GM18502 (cell line): ENCODE measurements around the gene RHBDD3.
"Not testable (repeated sequence)": the region's sequence is repeated elsewhere in the genome, so short reads cannot be mapped to it uniquely, and the experiment has no call there.

Experiments
- ATAC-seq: cut with Tn5 transposase; IDR thresholded peaks from one replicate; pipeline ENCODE4 v1.9.1; 2021; ENCODE audit warnings: mild to moderate bottlenecking; ENCODE audit not compliant: unreplicated experiment, poor library complexity

The RHBDD3 gene

DNA sequence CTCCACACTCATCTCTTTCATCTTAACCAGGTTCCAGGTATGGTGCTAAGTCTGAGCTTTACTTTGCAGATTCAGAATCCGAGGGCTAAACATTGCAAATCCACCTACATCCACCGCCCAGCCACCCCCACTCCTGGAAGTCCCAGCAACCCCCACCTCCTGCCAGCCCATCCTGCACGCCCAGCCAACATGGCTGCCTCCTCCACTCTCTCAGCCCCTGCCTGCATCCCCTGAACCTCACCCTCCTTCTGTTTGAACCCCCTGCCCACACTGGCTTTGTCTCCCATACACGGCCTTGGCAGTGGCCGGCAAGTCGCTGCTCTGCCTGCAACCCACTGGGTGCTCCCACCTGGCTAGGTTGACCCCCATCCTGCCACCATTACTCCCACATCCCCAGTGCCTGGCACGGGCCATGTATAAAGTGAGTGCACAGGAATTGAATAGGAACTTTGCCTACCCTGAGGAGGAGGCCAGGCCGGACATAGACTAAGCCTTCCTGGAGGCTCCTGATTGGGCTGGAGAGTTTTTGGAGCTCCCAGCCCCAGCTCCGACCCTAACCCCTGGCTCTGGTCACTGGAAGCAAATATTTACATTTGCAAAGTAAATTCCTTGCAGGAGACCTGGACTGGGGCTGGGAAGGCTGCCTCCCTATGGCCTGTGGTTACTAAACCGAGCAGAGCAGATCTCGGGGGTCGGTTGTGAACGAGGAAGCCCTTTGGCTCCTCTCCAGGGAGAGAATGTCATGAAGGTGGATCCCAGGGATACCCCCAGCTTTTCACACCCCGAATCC is 47.7 kb downstream of the RHBDD3 start:
- ATAC-seq = no peak

GRCh38 chr22:29219409-29219782 is 48.4 kb downstream of the RHBDD3 start:
- not testable (repeated sequence) for ATAC-seq

- no peak for ATAC-seq
Observed at GRCh38 chr22:29218758-29219408, 48.9 kb downstream of the RHBDD3 start.

- no peak for ATAC-seq
Observed at GRCh38 chr22:29217827-29218757, 49.7 kb downstream of the RHBDD3 start.

- no peak for ATAC-seq
Observed at GRCh38 chr22:29216873-29217666, 50.7 kb downstream of the RHBDD3 start.

- no peak for ATAC-seq
Observed at GRCh38 chr22:29216011-29216872, 51.5 kb downstream of the RHBDD3 start.

- no peak for ATAC-seq
Observed at GRCh38 chr22:29215012-29215860, 52.5 kb downstream of the RHBDD3 start.

- no peak for ATAC-seq
Observed at GRCh38 chr22:29214232-29214631, 53.5 kb downstream of the RHBDD3 start.

DNA sequence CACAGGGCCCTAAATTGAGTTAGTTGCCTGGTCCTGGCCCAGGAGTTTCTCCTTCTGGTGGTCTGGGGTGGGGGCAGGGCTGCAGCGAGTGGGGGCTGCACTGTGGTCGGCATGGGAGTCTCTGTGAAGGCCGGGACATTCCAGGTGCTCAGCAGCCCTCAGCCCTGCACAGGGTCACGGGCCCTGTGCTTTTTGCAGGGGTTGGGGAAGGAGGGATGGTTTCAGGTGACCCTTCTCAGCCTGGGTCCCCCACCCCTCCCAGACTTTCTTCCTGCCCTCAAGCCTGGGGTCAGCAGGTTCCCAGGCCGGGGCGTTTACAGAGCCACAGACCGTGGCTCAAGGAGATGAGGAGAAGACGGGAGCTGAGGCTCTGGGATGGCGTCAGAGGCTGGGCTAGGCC is 54.3 kb downstream of the RHBDD3 start:
- no peak for ATAC-seq

DNA sequence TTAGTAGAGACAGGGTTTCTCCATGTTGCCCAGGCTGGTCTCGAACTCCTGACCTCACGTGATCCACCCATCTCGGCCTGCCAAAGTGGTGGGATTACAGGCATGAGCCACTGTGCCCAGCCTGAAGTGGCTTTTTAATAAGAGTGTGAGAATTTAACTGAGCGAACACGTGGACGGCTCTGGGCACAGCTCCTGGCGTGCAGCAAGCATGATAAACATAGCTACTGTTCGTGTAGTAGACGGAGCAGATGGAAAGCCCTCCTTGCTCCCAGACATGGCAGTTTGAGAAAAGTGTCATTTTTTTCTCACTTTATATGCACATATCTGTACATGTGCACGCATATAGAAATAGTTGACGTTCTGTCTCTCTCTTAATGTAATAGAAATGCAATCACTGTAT is 55.0 kb downstream of the RHBDD3 start:
- ATAC-seq = no peak

- ATAC-seq = no peak
Observed at GRCh38 chr22:29211466-29211865, 56.3 kb downstream of the RHBDD3 start.

DNA sequence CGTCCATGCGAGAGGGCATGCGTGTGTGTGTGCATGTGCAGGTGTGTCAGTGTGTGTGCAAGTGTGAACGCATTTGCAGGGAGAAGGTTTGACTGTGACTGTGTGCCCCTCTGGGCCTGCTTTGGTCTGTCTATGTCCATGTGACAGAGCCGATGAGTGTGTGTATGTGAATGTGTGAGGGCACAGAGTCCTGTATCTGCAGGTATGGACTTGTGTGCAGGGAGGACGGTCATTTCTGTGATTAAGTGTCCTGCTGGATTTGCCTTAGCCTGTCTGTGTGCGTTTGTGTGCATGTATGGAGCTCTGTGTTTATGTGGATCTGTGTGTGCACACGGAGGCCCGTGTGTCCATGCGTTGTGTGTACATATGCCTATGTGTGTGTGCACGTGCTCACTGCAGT is 56.7 kb downstream of the RHBDD3 start:
- no peak for ATAC-seq
